H1 (cell line): ENCODE results near the gene AP5S1. TPM values are rescaled to one million over a fixed set of nuclear protein-coding genes. Genes with fewer than 3 reads are reported as not detected.

Experiments
- E2F6 ChIP-seq: IDR thresholded peaks from 2 replicates; pipeline ENCODE4 v1.6.1; 2012; ENCODE audit warnings: inconsistent platforms
- polyA plus RNA-seq, 7 experiments: library from polyadenylated mRNA; depleted of rRNA in 3 of 7; stranded (reverse) in 5 of 7; unstranded in 2 of 7; fragments of >200 nt in 5 of 7; fragments of 200-250 nt in 2 of 7; gene quantifications; 1 replicate in 5 of 7; 2 replicates in 1 of 7; 4 replicates in 1 of 7; pipeline versions ENCODE4 v1.2.1 to v1.2.3, GENCODE V29; 2011 to 2013; ENCODE audit warnings: missing spikeins in 2 of 7, mixed read lengths in 2 of 7
- total RNA-seq: library from RNA; stranded (reverse); fragmentation: NEBNext Ultra II Directional; extraction: Animal tissue kit (Norgen Biotek cat#: 25700); gene quantifications from 2 replicates; pipeline ENCODE4 v1.2.1, GENCODE V29; 2021

Gene AP5S1
- total and polyA plus RNA-seq, 2 of the 8 experiments (the other 6 are each of a cell fraction or from before 2014, with no cell fraction given), result 3.3 to 3.7 TPM

DNA sequence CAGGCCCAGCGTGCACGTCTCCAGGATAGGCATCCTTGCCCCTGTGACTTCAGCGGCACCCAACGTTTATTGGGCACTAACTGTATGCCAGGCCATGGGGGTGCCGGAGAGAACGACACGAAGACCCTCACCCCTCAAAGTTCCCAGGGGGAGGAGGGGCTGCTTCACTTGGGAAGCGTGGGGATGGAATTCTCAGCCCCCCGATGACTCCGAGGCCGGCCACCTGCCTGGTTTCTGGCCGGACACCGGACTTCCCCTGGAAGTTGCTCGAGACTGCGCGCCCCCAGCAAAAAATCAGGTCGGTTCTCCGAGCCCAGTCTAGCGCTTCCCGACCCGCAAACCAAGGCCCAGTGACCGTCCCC is 26.0 kb downstream of the AP5S1 start (continued):
- TF ChIP-seq E2F6, result 0 out of 2 replicates have a peak, but pooled peaks have one; percentile 17
